A673 (cell line): ENCODE data around the gene HSP90AB1. TPM values are rescaled to one million over a fixed set of nuclear protein-coding genes. Genes with fewer than 3 reads are reported as not detected.

Source experiments
- BruUV-seq: library from RNA; stranded (reverse); fragments of 400-500 nt; replicated peaks from 2 replicates; lab custom pipeline; 2021; lab: Mats Ljungman, UMichigan
- CTCF ChIA-PET: fragments of 300-600 bp; sonication (Branson Sonifier 250); formaldehyde crosslinking; loops from one replicate; lab custom pipeline; 2022; ENCODE audit warnings: antibody characterized with exemption; lab: Charles Lee
- POLR2A ChIA-PET: fragments of 300-600 bp; sonication (Branson Sonifier 250); formaldehyde crosslinking; loops from one replicate; lab custom pipeline; 2022; ENCODE audit warnings: antibody characterized with exemption; ENCODE audit not compliant: low non-redundant PET; lab: Charles Lee
- DNase-seq: peaks from one replicate; pipeline ENCODE4 v3.0.0-alpha.2; 2015; ENCODE audit warnings: low spot score
- H3K27ac ChIP-seq: fragments of 200-600 bp; sonication (generic); 2 replicates; pipeline ENCODE4 v1.5.1; 2016; ENCODE audit warnings: mixed run types, low read depth, mild to moderate bottlenecking, mixed read lengths, antibody characterized with exemption, low read length; ENCODE audit not compliant: poor library complexity, severe bottlenecking
- H3K27me3 ChIP-seq: fragments of 200-600 bp; sonication (generic); replicated peaks from 2 replicates; pipeline ENCODE4 v1.6.1; 2017; ENCODE audit warnings: mixed run types, low read depth, mild to moderate bottlenecking, mixed read lengths, antibody characterized with exemption, low read length; ENCODE audit not compliant: insufficient read depth, poor library complexity
- H3K36me3 ChIP-seq: fragments of 200-600 bp; sonication (generic); 2 replicates; pipeline ENCODE4 v1.6.1; 2016; ENCODE audit warnings: mixed run types, mild to moderate bottlenecking, mixed read lengths, antibody characterized with exemption, low read length; ENCODE audit not compliant: insufficient read depth, poor library complexity, severe bottlenecking
- H3K4me1 ChIP-seq: fragments of 200-600 bp; sonication (generic); 2 replicates; pipeline ENCODE4 v1.6.1; 2017; ENCODE audit warnings: mixed run types, mild to moderate bottlenecking, mixed read lengths, antibody characterized with exemption, low read length; ENCODE audit not compliant: insufficient read depth, poor library complexity, severe bottlenecking
- H3K4me3 ChIP-seq: fragments of 200-600 bp; sonication (generic); 2 replicates; pipeline ENCODE4 v1.5.1; 2016; ENCODE audit warnings: low read depth, mixed run types, mild to moderate bottlenecking, mixed read lengths, low read length; ENCODE audit not compliant: poor library complexity, severe bottlenecking
- H3K9me3 ChIP-seq: fragments of 200-600 bp; sonication (generic); 2 replicates; pipeline ENCODE4 v1.6.1; 2016; ENCODE audit warnings: mixed run types, low read depth, mild to moderate bottlenecking, mixed read lengths, antibody characterized with exemption, low read length; ENCODE audit not compliant: poor library complexity, severe bottlenecking
- CTCF ChIP-seq: fragments of 300-800, 200-600 bp; sonication (generic); conservative IDR thresholded peaks from 2 replicates; pipeline ENCODE4 v1.5.1; 2017; ENCODE audit warnings: low read depth, mild to moderate bottlenecking, antibody characterized with exemption, low read length, moderate library complexity, mixed read lengths
- EZH2 ChIP-seq: fragments of 200-600 bp; sonication (generic); IDR thresholded peaks from 2 replicates; pipeline ENCODE4 v1.6.1; 2017; ENCODE audit warnings: borderline replicate concordance, low read depth, mild to moderate bottlenecking, mixed read lengths, antibody characterized with exemption, low read length; ENCODE audit not compliant: poor library complexity, severe bottlenecking
- intact Hi-C: fragments of 100-400 bp; cut with micrococcal nuclease; formaldehyde crosslinking; loops from one replicate; pipeline ENCODE4 v1.10.0; 2022; ENCODE audit not compliant: unreplicated experiment
- total RNA-seq: library from RNA; stranded (reverse); gene quantifications from 2 replicates; pipeline ENCODE4 v1.2.3, GENCODE V29; 2021

Gene HSP90AB1
- total RNA-seq, 1 experiment from 2014 or later, result 1,581 TPM

- ChIA-PET CTCF (no interaction called here), POLR2A (no interaction called here)
- peaks cover 38% of the 10 kb centered on the region for H3K4me1 ChIP-seq
- no peaks in the 10 kb centered on the region for H3K36me3 ChIP-seq
- no peak for TF ChIP-seq EZH2
- no peak for TF ChIP-seq CTCF
- no TSS peak for BruUV-seq
- H3K4me3 ChIP-seq, result no peak overlapping the region
- intact Hi-C loops, result no loop called here
- DNase-seq, result no peak
- H3K27me3 ChIP-seq, result no peaks in the 10 kb centered on the region
- no peak overlapping the region for H3K27ac ChIP-seq
- H3K9me3 ChIP-seq, result no peaks in the 10 kb centered on the region
Measured at GRCh38 chr6:44217332-44218143, 29.4 kb upstream of the HSP90AB1 start.

GRCh38 chr6:44219053-44219814 lies 27.7 kb upstream of the HSP90AB1 start:
- Histone ChIP-seq H3K27me3 (no peaks in the 10 kb centered on the region), H3K4me1 (peaks cover 45% of the 10 kb centered on the region), H3K4me3 (peak overlapping the region; percentile 38), H3K36me3 (no peaks in the 10 kb centered on the region), H3K27ac (peak overlapping the region; percentile 62), H3K9me3 (no peaks in the 10 kb centered on the region)
- ChIA-PET POLR2A (no interaction called here), CTCF (no interaction called here)
- BruUV-seq, result no TSS peak
- intact Hi-C loops, result no loop called here
- TF ChIP-seq EZH2, result no peak
- TF ChIP-seq CTCF, result no peak
- peak; percentile 63 for DNase-seq

GRCh38 chr6:44219815-44220784 lies 26.8 kb upstream of the HSP90AB1 start:
- no peak for TF ChIP-seq EZH2
- no peak for TF ChIP-seq CTCF
- no peaks in the 10 kb centered on the region for H3K9me3 ChIP-seq
- POLR2A ChIA-PET, result interaction anchor here (0.8 kb wide), 1 partner anchor 240 kb away, joined by 14 read pairs; no protein-coding TSS in a partner anchor
- H3K36me3 ChIP-seq, result no peaks in the 10 kb centered on the region
- no peak overlapping the region for H3K27ac ChIP-seq
- BruUV-seq, result no TSS peak
- peak overlapping the region; percentile 38 for H3K4me3 ChIP-seq
- H3K4me1 ChIP-seq, result peaks cover 52% of the 10 kb centered on the region
- CTCF ChIA-PET, result interaction anchor here (0.6 kb wide), 1 partner anchor 94 kb away, joined by 3 read pairs; no protein-coding TSS in a partner anchor
- intact Hi-C loops, result no loop called here
- no peaks in the 10 kb centered on the region for H3K27me3 ChIP-seq
- DNase-seq, result no peak
